Kidney capillary endothelial cell (primary cell): Measurements from ENCODE around the gene KLK15.
"Not testable (repeated sequence)": the region's sequence is repeated elsewhere in the genome, so short reads cannot be mapped to it uniquely, and the experiment has no call there.

ENCODE experiments used
- DNase-seq: peaks from one replicate; pipeline ENCODE4 v3.0.0-alpha.2; 2018; ENCODE audit warnings: low spot score

Gene KLK15

DNA sequence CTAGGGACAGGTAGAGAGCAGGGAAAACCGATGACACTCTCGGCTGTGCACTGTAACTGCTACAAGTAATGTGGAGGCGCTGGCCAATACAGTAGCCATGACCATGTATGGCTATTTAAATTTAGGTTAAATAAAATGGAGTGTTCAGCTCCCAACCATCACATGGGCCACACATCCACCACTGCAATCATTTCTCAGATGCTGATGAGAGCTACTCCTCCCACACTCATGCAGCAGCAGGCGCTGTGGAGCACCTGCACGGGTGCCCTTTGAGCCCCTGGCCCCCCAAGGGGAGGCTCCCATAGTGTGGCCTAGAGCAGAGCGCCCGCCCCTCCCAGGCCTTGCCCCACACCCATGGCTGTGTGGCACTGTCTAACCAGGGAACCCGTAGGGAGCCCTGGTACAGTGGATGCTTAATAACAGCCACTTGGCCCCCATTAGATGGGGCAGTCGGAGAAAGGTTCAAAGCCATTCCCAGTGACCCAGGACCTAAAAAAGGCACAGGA, 37.2 kb downstream of the KLK15 start:
- DNase-seq: no peak

DNA sequence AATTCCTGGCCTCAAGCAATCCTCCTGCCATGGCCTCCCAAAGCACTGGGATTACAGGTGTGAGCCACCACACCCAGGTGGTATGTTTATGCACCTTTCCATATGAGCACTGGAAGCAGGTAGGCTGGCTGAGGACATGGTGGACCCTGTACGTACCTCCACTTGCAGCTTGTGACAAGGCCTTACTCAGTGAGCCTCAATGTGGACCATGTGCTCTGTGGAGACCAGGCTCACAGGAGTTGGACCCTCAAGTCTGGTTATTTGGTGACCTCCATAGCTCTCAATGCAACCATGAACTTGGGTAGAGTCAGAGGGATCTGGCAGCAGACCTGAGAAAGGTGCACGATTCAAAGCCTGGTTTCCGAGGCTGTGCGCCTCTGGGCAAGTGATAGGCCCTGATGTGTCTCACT, 37.7 kb downstream of the KLK15 start:
- DNase-seq: no peak

- DNase-seq: no peak
Measured at GRCh38 chr19:50794876-50795663, 38.3 kb downstream of the KLK15 start.

GRCh38 chr19:50794074-50794875, 39.1 kb downstream of the KLK15 start:
- no peak for DNase-seq

GRCh38 chr19:50793558-50794065, 39.8 kb downstream of the KLK15 start:
- no peak for DNase-seq

- no peak for DNase-seq
Measured at GRCh38 chr19:50792272-50793250, 40.8 kb downstream of the KLK15 start.

GRCh38 chr19:50791594-50792271, 41.6 kb downstream of the KLK15 start:
- DNase-seq: no peak

DNA sequence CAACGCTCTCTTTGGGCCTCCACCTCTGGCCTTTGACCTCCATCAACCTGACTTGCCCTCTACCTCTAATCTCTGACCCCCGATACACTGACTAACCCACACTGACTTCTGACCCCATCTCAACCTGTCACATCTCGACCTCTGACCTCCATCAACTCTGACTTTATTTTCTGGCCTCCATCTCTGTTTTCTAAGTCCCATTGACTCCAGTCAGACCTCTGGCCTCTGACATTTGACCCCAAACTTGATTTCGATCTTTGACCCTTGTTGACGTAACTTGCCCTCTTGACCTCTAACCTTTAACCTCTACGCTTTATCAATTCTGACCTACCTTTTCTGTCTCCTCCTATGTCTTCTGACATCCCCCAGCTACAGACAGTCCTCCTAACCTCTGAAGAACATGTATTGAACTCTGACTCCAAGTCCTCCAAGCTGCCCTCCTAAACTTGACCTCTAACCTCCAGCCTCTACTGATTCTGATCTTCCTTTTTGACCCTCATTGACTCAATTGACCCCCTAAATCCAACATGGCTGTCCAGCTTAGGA, 42.4 kb downstream of the KLK15 start:
- no peak for DNase-seq

GRCh38 chr19:50790396-50790795, 43.0 kb downstream of the KLK15 start, which contains the start of gene ACP4:
Gene ACP4 (plus strand): TSS chr19:50790415. CDS start chr19:50790415, 0 bp downstream.
- DNase-seq: no peak

GRCh38 chr19:50785329-50785728, 48.0 kb downstream of the KLK15 start:
- no peak for DNase-seq

DNA sequence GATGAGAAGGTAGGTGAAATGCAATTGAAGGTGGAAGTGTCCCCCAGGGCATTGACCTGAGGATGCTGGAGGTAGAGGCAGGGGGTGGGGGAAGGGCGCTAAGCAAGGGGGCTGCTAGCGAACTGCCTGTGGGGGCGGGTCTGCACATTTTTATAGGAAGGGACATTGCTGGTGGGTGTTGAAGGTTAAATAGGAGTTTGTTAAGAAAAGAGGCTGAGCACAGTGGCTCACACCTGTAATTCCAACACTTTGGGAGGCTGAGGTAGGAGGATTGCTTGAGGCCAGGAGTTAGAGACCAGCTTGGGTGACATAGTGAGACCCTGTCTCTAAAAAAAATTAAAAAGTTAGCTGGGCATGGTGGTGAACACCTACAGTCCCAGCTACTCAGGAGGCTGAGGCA, 48.7 kb downstream of the KLK15 start:
- no peak for DNase-seq

GRCh38 chr19:50783848-50784152, 49.6 kb downstream of the KLK15 start:
- DNase-seq: not testable (repeated sequence)

DNA sequence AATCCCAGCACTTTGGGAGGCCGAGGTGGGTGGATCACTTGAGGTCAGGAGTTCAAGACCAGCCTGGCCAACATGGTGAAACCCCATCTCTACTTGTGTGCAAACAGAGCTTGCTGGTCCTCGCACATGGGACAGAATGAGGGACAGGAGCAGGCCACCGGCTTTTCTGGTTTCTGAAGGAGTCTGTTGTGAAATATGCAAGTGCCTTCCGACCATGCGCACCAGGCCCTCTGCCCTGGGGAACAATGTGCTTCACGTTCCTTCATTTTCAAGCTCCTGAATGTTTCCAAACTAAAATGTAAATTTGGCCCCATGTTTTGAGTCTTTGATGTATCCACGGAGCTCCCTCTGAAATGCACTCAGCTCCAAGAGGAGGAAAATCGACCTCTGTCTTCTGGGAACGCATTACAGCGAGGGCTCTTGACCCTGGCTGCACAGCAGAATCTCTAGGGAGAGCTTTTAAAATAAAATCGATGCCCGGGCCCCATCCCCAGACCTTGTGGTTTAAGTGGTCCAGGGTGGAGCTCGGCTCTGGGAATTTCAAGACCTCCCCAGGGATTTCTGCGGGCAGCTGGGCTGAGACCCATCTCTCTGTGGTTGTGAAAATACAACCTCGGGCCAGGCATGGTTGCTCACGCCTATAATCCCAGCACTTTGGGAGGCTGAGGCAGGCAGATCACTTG, 52.5 kb downstream of the KLK15 start:
- DNase-seq: no peak

DNA sequence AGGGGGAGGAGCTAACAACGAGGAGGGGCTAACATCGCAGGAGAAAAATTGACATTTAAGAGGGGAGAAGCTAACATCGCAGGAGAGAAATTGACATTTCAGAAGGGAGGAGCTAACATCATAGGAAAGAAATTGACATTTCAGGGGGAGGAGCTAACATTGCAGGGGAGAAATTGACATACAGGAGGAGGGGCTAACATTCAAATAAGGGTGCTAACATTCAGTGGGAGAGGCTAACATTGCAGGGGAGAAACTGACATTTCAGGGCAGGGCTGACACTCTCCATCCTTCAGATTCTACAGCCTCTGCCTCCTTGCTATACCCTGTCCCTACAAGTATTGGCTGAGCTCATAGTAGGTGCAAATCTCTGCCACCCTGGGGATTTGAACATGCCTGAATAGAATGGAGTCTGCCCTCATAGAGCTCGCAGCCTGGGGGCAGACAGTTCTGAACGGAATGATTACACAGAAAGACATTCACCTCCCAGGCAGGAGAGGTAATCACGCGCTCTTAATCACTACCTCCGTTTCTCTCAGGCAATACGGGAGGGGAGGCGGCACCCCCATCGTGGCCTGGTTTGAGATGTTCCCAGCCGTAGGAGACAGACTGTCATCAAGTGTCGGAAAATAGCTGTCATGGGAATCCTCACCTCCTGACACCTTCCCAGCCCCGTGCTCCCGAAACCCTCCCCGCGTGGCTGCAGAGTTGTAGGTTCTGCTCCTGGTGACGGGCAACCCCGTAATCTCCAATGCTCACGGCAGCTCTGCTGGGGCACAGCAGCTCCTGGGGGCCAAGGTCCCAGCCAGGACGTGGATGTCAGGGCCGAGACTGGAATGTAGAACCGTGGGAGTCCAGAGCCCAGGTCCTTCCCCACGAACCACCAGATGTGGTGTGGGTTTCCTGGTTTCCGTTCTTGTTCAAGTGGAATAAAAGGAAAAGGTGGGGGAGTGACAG, 53.6 kb downstream of the KLK15 start:
- no peak for DNase-seq

GRCh38 chr19:50778906-50779430, 54.4 kb downstream of the KLK15 start:
- DNase-seq: no peak

GRCh38 chr19:50777830-50778303, 55.5 kb downstream of the KLK15 start:
- no peak for DNase-seq

DNA sequence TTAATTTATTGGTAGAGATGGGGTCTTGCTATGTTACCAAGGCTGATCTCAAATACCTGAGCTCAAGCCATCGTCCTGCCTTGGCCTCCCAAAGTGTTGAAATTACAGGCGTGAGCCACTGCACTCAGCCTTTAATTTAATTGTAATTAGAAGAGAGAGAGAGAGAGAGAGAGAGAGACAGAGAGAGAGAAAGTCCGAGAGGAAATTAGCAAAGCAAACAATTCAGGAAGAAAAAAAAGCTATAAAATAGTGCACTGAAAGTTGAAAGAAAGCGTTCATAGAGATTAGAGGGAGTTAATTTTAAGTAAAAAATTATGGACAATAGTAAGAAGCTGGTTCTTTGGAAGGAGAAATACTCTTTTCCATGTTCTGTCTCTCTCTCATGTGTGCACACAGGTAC, 56.1 kb downstream of the KLK15 start:
- no peak for DNase-seq

DNA sequence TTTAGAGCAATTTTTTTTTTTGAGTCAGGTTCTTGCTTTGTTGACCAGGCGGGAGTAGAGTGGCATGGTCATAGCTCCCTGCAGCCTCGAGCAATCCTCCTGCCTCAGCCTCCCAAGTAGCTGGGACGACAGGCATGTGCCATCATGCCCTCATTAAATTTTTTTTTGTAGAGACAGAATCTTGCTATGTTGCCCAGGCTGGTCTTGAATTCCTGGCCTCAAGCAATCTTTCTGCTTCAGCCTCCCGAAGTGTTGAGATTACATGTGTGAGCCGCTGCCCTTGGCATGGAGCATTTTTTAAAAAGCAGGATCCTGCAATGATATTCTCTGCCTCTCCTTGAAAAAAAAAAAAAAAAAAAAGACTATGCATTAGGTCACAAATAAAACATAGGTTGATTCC, 57.2 kb downstream of the KLK15 start:
- DNase-seq: no peak
